H1 (cell line): ENCODE results near the gene FGF18.

Source experiments
- CHD1 ChIP-seq: IDR thresholded peaks from 2 replicates; pipeline ENCODE4 v1.6.1; 2012; ENCODE audit warnings: low read depth, low read length, improper control_type of control experiment
- CREB1 ChIP-seq: IDR thresholded peaks from 2 replicates; pipeline ENCODE4 v1.6.1; 2012; ENCODE audit warnings: inconsistent platforms
- CTCF ChIP-seq, 3 experiments: IDR thresholded peaks; 1 replicate in 2 of 3; 2 replicates in 1 of 3; pipeline versions ENCODE4 v1.5.1 to v1.6.1; 2011; ENCODE audit warnings: low read length in 3 of 3, mild to moderate bottlenecking in 3 of 3, inconsistent platforms in 2 of 3, low read depth in 1 of 3, moderate library complexity in 1 of 3; ENCODE audit not compliant: insufficient read depth in 1 of 3; ENCODE audit errors: control extremely low read depth in 1 of 3
- KDM5A ChIP-seq: fragments of 200-600 bp; IDR thresholded peaks from 2 replicates; pipeline ENCODE4 v1.7.1; 2012; ENCODE audit warnings: mild to moderate bottlenecking, low read length, inconsistent platforms, mixed read lengths
- NRF1 ChIP-seq: IDR thresholded peaks from 2 replicates; pipeline ENCODE4 v1.6.1; 2011; ENCODE audit warnings: mild to moderate bottlenecking, low read depth, low read length, improper control_type of control experiment

GRCh38 chr5:171444582-171444981, 25.1 kb downstream of the FGF18 start:
- TF ChIP-seq KDM5A, result no peak
- TF ChIP-seq CREB1, result no peak
- no peak for TF ChIP-seq CTCF (IDR thresholded peaks at IDR 0.05; ENCODE audit: control extremely low read depth in 1 of 3, insufficient read depth in 1 of 3, low read depth in 1 of 3, low read length in 3 of 3)
- no peak for TF ChIP-seq CHD1
- no peak for TF ChIP-seq NRF1
